ENCODE measurements around the gene TRPM7.

Gene TRPM7

GRCh38 chr15:50558012-50558411 is 128.6 kb downstream of the TRPM7 start:
- FAIRE-seq = no peak

GRCh38 chr15:50556642-50557371 is 129.8 kb downstream of the TRPM7 start:
- FAIRE-seq = no peak

- no peak for FAIRE-seq
Observed at GRCh38 chr15:50552238-50552637, 134.4 kb downstream of the TRPM7 start.

GRCh38 chr15:50549326-50549725 is 137.3 kb downstream of the TRPM7 start:
- FAIRE-seq = no peak

- no peak for FAIRE-seq
Observed at GRCh38 chr15:50546566-50546965, 140.0 kb downstream of the TRPM7 start, which contains the start of gene USP50. USP50 (minus strand) TSS chr15:50546666; CDS start chr15:50546525, 141 bp downstream.

DNA sequence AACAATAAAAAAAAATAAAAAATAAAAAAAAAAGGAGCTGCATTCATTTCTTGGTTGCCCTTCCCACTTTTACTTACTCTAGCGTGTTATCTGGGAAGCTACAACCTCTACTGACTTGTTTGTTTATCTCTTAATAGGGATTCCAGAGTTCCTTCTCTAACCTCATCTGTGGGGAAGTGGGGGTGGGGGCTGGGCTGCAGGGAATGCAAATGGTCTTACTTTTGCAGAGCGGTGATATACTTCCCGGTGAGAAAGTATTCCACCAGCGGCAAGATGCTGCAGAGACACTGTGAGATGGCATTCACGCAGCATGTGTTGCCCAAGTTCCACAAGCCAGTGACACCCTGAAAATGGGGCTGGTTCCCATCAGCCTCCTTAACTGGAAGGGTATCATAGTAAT is 142.2 kb downstream of the TRPM7 start:
- FAIRE-seq = no peak

- no peak for FAIRE-seq
Observed at GRCh38 chr15:50543556-50543955, 143.0 kb downstream of the TRPM7 start.

DNA sequence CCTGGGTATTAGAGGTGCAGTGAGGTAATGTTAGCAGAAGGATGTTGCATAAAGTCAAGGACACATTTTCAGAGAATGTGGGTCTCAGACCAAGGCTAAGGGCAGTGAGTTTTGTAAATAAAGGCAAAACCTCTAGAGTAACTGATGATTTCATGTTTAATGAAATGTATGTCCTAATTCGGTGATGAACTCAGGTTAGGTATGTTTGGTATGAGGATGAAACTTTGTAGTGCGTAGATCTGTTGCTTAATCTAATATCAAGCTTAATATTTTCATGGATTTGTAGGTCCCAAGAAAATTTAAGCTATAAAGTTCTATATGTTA is 143.7 kb downstream of the TRPM7 start:
- no peak for FAIRE-seq

- FAIRE-seq = no peak
Observed at GRCh38 chr15:50531766-50532165, 154.8 kb downstream of the TRPM7 start.

DNA sequence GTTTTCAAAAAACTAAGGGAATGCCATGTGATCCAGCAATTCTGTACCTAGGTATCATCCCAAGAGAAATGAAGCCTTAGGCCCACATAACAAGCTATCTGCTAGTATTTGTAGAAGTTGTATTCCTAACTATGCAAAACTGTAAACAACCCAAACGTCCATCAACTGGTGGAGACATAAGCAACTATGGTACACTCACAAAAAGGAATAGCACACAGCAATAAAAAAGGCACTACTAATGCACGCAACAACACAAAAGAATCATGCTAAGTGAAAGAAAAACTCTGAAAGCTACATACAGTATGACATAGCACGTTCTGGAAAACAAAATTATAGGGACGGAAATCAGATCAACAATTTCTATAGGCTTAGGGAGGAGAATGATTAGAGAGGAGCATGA is 155.4 kb downstream of the TRPM7 start:
- FAIRE-seq = no peak

DNA sequence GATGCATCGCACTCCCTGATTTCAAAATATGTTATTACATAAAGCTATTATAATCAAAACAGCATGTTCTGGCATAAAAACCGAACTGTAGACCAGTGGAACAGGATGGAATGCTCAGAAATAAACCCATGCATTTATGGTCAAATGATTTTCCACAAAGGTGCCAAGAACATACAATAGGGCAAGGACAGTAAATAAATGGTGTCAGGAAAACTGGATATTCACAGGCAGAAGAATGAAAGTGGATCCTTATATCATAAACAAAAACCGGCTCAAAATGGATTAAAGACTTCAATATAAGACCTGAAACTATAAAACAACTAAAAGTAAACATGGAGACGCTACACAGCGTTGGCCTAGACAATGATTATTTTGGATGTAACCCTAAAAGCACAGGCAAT is 162.7 kb downstream of the TRPM7 start:
- no peak for FAIRE-seq

- FAIRE-seq = no peak
Observed at GRCh38 chr15:50519740-50520425, 166.7 kb downstream of the TRPM7 start.

DNA sequence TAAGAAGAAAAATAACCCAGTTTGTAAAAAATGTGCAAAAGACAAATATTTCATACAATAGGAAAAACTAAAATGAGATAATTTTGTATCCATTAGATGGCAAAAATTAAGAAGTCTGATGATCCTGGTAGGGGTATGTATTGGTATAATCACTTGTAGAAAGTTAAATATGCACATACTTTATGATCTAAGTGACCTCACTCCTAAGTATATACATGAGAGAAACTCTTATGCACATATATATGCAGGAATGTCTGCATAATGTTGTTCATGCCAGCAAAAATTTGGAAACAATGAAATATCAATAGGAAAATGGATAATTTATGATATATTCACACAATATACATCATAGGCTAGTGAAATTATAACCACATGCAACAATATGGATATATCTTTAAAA is 173.6 kb downstream of the TRPM7 start:
- no peak for FAIRE-seq

Data from A204.1 (cell line).